Measurements from ENCODE around the gene PTPRK. TPM values are rescaled to one million over a fixed set of nuclear protein-coding genes. Genes with fewer than 3 reads are reported as not detected.

Gene PTPRK
- total RNA-seq, 4 donors from 2014 or later = 7.3 to 22.9 (median 13.0) TPM

DNA sequence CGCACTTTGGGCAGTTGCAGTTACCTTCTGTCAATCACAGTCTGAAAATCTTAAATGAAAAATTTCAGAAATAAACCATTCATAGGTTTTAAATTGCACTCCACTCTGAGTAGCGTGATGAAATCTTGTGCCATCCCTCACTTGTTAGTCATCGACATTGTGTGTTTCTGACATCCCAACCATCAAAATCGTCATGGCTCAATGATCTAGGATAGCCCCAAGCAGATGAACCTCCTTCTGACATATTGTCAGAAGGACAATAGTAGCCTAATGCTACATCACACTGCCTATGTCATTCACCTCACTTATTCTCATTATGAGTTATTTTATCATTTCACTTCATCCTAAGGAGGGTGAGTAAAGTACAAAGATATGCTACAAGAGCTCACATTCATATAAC lies 284.8 kb downstream of the PTPRK start:
- Histone ChIP-seq H3K4me3 (no peak overlapping the region), H3K36me3 (no peaks in the 10 kb centered on the region), H3K9me3 (no peaks in the 10 kb centered on the region), H3K4me1 (peaks cover 0 to 5% of the 10 kb centered on the region in 2 donors), H3K27ac (no peak overlapping the region), H3K27me3 (no peaks in the 10 kb centered on the region)
- ATAC-seq = no peak
- TF ChIP-seq, protein P1, sequence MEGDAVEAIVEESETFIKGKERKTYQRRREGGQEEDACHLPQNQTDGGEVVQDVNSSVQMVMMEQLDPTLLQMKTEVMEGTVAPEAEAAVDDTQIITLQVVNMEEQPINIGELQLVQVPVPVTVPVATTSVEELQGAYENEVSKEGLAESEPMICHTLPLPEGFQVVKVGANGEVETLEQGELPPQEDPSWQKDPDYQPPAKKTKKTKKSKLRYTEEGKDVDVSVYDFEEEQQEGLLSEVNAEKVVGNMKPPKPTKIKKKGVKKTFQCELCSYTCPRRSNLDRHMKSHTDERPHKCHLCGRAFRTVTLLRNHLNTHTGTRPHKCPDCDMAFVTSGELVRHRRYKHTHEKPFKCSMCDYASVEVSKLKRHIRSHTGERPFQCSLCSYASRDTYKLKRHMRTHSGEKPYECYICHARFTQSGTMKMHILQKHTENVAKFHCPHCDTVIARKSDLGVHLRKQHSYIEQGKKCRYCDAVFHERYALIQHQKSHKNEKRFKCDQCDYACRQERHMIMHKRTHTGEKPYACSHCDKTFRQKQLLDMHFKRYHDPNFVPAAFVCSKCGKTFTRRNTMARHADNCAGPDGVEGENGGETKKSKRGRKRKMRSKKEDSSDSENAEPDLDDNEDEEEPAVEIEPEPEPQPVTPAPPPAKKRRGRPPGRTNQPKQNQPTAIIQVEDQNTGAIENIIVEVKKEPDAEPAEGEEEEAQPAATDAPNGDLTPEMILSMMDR (IDR thresholded peaks at IDR 0.05 in 4 of 5, conservative IDR thresholded peaks at IDR 0.05 in 1 of 5) = no peak
- no peak for TF ChIP-seq POLR2A (IDR thresholded peaks at IDR 0.05)
- intact Hi-C loops (cut with DNase I; ENCODE audit: low total_unique reads) = no loop called here
- in situ Hi-C loops (cut with MboI; ENCODE audit: low sequenced_read_pairs in 4 of 4) = no loop called here
- no peak for DNase-seq

DNA sequence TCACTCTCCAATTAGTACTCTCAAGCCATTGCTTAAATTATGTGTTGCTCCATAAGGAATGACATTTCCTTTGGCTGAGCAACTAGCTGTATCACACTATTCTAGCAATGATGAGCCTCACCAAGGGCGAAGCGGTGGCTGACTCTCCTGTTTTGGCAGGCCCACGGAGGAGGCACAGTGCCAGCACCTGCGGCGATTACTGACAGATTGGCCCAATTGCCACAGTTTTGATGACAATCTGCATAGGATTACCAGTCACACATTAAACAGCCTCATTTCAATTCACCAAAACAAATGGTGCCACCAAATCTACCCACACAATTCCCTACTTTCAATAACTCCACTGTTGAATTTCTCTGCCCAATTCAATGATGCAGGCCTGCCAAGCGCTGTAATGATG lies 286.9 kb downstream of the PTPRK start:
- intact Hi-C loops (cut with DNase I; ENCODE audit: low total_unique reads) = no loop called here
- DNase-seq = no peak

DNA sequence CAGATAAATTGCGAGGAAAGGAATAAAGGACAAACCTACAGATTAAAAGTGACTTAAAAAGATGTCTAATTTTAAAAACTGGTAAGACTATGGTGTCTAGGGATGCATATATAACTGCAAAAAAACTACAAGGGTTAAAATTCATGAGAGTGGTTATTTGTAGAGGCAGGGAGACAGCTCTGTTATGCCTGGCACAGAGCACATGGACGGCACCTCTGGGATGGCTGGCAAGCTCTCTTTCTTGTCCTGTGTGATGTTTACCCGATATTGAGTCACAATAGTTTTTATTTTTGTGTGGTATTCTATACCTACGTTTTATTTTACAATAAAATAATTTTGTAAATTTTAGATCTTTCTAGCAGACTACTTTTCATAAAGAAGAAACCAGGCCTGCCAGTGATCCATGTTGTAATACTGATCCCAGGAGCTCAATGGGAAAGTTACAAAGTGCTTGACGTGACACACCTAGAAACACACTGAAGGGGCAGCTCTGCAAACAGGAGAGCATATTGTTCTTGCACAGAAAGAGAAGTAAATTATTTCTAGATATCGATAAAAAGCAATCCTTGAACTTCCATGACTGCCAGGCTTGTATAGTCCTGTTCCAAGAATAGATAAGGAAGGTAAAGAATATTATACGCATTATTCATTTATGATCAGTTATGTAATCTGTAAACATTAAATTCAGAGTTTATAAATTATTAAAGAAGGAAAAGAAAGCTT lies 290.0 kb downstream of the PTPRK start:
- H3K27me3 ChIP-seq = no peaks in the 10 kb centered on the region
- H3K9me3 ChIP-seq = no peaks in the 10 kb centered on the region
- ATAC-seq (no peak), DNase-seq (no peak)
- in situ Hi-C loops (cut with MboI; ENCODE audit: low sequenced_read_pairs in 4 of 4) = no loop called here
- intact Hi-C loops (cut with DNase I; ENCODE audit: low total_unique reads) = no loop called here
- H3K27ac ChIP-seq = no peak overlapping the region
- no peak overlapping the region for H3K4me3 ChIP-seq
- TF ChIP-seq POLR2A (IDR thresholded peaks at IDR 0.05) = no peak
- TF ChIP-seq, protein P1 (IDR thresholded peaks at IDR 0.05 in 4 of 5, conservative IDR thresholded peaks at IDR 0.05 in 1 of 5) = no peak
- no peaks in the 10 kb centered on the region for H3K36me3 ChIP-seq
- H3K4me1 ChIP-seq = peaks cover 0 to 6% of the 10 kb centered on the region in 2 donors

More for the DNA sequence above, 286.9 kb downstream of the PTPRK start:
- TF ChIP-seq POLR2A (IDR thresholded peaks at IDR 0.05) = no peak
- TF ChIP-seq, protein P1 (IDR thresholded peaks at IDR 0.05 in 4 of 5, conservative IDR thresholded peaks at IDR 0.05 in 1 of 5) = no peak
- peaks cover 0 to 6% of the 10 kb centered on the region in 2 donors for H3K4me1 ChIP-seq
- in situ Hi-C loops (cut with MboI; ENCODE audit: low sequenced_read_pairs in 4 of 4) = no loop called here
- no peak for ATAC-seq
- H3K36me3 ChIP-seq = no peaks in the 10 kb centered on the region
- no peak overlapping the region for H3K4me3 ChIP-seq
- no peaks in the 10 kb centered on the region for H3K9me3 ChIP-seq
- H3K27ac ChIP-seq = no peak overlapping the region
- H3K27me3 ChIP-seq = no peaks in the 10 kb centered on the region

DNA sequence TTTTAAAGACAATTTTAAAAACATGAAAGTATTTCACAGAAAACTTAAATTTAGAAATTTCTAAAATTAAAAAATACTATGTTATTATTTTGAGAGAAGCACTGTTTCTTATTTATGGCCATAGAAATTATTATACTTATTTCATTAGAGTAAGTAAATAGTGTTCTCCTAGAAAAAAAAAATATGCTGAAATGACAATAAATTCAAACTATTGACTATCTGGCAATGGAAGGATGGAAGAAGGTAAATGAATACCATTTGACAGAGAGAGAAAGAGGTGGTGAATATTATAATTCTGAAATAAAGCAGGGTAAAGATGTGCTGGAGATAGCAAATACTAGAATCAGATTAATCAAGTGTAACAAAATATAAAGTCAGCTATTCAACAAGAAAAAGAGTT lies 294.8 kb downstream of the PTPRK start:
- intact Hi-C loops (cut with DNase I; ENCODE audit: low total_unique reads) (no loop called here), in situ Hi-C loops (cut with MboI; ENCODE audit: low sequenced_read_pairs in 4 of 4) (no loop called here)

More for the DNA sequence above, 294.8 kb downstream of the PTPRK start:
- Histone ChIP-seq H3K27ac (no peak overlapping the region), H3K27me3 (no peaks in the 10 kb centered on the region), H3K9me3 (no peaks in the 10 kb centered on the region), H3K4me3 (no peak overlapping the region), H3K4me1 (peaks cover 0 to 6% of the 10 kb centered on the region in 2 donors), H3K36me3 (no peaks in the 10 kb centered on the region)
- TF ChIP-seq, protein P1 (IDR thresholded peaks at IDR 0.05 in 4 of 5, conservative IDR thresholded peaks at IDR 0.05 in 1 of 5) = no peak
- TF ChIP-seq POLR2A (IDR thresholded peaks at IDR 0.05) = no peak
- DNase-seq = no peak
- ATAC-seq = no peak
